Endothelial cell of umbilical vein (primary cell): Measurements from ENCODE around the gene MME. TPM values are rescaled to one million over a fixed set of nuclear protein-coding genes. Genes with fewer than 3 reads are reported as not detected.

ENCODE experiments used
- BruUV-seq: library from RNA; stranded (reverse); fragments of 400-500 nt; replicated peaks from 2 replicates; lab custom pipeline; 2021; lab: Mats Ljungman, UMichigan
- CTCF ChIA-PET: fragments of 300-600, 350-600 bp; sonication (Branson Sonifier 250); formaldehyde crosslinking; loops from one replicate; lab custom pipeline; 2021; ENCODE audit warnings: antibody characterized with exemption, inconsistent platforms; lab: Charles Lee
- POLR2A ChIA-PET: fragments of 300-600, 350-600 bp; sonication (Branson Sonifier 250); formaldehyde crosslinking; loops from one replicate; lab custom pipeline; 2021; ENCODE audit warnings: antibody characterized with exemption, inconsistent platforms; lab: Charles Lee
- DNase-seq: peaks from one replicate; pipeline ENCODE4 v3.0.0-alpha.2; 2011; ENCODE audit warnings: low read depth, low spot score
- FAIRE-seq: peaks from 2 replicates; lab custom pipeline; 2011; peaks lifted over from hg19 to GRCh38; lab: Jason Lieb, UNC
- H2AFZ ChIP-seq: 2 replicates; pipeline ENCODE4 v1.6.0; 2012; ENCODE audit warnings: low read depth, low read length, control low read depth, inconsistent platforms
- H3K27ac ChIP-seq: 2 replicates; pipeline ENCODE4 v1.5.1; 2011; ENCODE audit warnings: low read depth, mild to moderate bottlenecking, control low read depth, low read length, moderate library complexity; ENCODE audit not compliant: insufficient read depth
- H3K27me3 ChIP-seq, 2 experiments: 2 replicates each; pipeline versions ENCODE4 v1.6.0 to v1.6.1; 2011; ENCODE audit warnings: low read length in 2 of 2, mixed read lengths in 1 of 2; ENCODE audit not compliant: control insufficient read depth in 2 of 2, insufficient read depth in 2 of 2
- H3K36me3 ChIP-seq, 2 experiments: 2 replicates in 1 of 2; 3 replicates in 1 of 2; pipeline ENCODE4 v1.5.1; 2011; ENCODE audit warnings: low read length in 2 of 2, mild to moderate bottlenecking in 1 of 2, moderate library complexity in 1 of 2; ENCODE audit not compliant: control insufficient read depth in 2 of 2, insufficient read depth in 2 of 2; ENCODE audit errors: extremely low read depth in 1 of 2
- H3K4me1 ChIP-seq: 3 replicates; pipeline ENCODE4 v1.5.1; 2011; ENCODE audit warnings: mild to moderate bottlenecking, low read length; ENCODE audit not compliant: control insufficient read depth, insufficient read depth; ENCODE audit errors: extremely low read depth
- H3K4me2 ChIP-seq: 2 replicates; pipeline ENCODE4 v1.6.1; 2011; ENCODE audit warnings: low read length, control low read depth, mixed read lengths; ENCODE audit not compliant: insufficient read depth
- H3K4me3 ChIP-seq, 3 experiments: fragments of 200-600 bp in 1 of 3; sonication (generic), shearing (Covaris generic) in 1 of 3; replicated peaks in 1 of 3; 2 replicates each; pipeline ENCODE4 v1.5.1; 2011 to 2016; ENCODE audit warnings: control low read depth in 3 of 3, low read length in 3 of 3, mild to moderate bottlenecking in 2 of 3, inconsistent platforms in 1 of 3, low read depth in 1 of 3, moderate library complexity in 1 of 3; ENCODE audit not compliant: insufficient read depth in 1 of 3
- H3K79me2 ChIP-seq: 2 replicates; pipeline ENCODE4 v1.6.0; 2012; ENCODE audit warnings: low read length, inconsistent platforms; ENCODE audit not compliant: control insufficient read depth, insufficient read depth
- H3K9ac ChIP-seq: replicated peaks from 2 replicates; pipeline ENCODE3; 2011; ENCODE audit warnings: low read length, control low read depth; ENCODE audit not compliant: insufficient read depth; ENCODE audit errors: extremely low read depth
- H3K9me1 ChIP-seq: replicated peaks from 3 replicates; pipeline ENCODE4 v1.6.0; 2011; ENCODE audit warnings: mild to moderate bottlenecking, low read length; ENCODE audit not compliant: control insufficient read depth, insufficient read depth; ENCODE audit errors: extremely low read depth
- H3K9me3 ChIP-seq: replicated peaks from 2 replicates; pipeline ENCODE4 v1.5.1; 2012; ENCODE audit warnings: low read length, inconsistent platforms; ENCODE audit not compliant: control insufficient read depth, insufficient read depth
- H4K20me1 ChIP-seq: replicated peaks from 2 replicates; pipeline ENCODE3; 2011; ENCODE audit warnings: mild to moderate bottlenecking, low read length; ENCODE audit not compliant: control insufficient read depth, insufficient read depth; ENCODE audit errors: extremely low read depth
- EZH2 ChIP-seq: IDR thresholded peaks from 2 replicates; pipeline ENCODE4 v1.6.1; 2012; ENCODE audit warnings: borderline replicate concordance, low read depth, mild to moderate bottlenecking, moderate library complexity, low read length, inconsistent platforms; ENCODE audit not compliant: severe bottlenecking
- FOS ChIP-seq: IDR thresholded peaks from 2 replicates; pipeline ENCODE4 v1.6.1; 2011; ENCODE audit warnings: mild to moderate bottlenecking, low read length, moderate library complexity, borderline replicate concordance; ENCODE audit not compliant: insufficient read depth
- GATA2 ChIP-seq: IDR thresholded peaks from 2 replicates; pipeline ENCODE4 v1.7.0; 2011; ENCODE audit warnings: low read depth, mild to moderate bottlenecking, moderate library complexity, mixed read lengths, low read length; ENCODE audit not compliant: insufficient read length, insufficient read depth
- JUN ChIP-seq: IDR thresholded peaks from 2 replicates; pipeline ENCODE4 v1.6.1; 2011; ENCODE audit warnings: borderline replicate concordance, low read depth; ENCODE audit not compliant: insufficient read length, insufficient read depth
- MYC ChIP-seq: IDR thresholded peaks from one replicate; pipeline ENCODE4 v1.6.1; 2011; ENCODE audit warnings: mild to moderate bottlenecking, low read depth, low read length
- POLR2A ChIP-seq: IDR thresholded peaks from 2 replicates; pipeline ENCODE4 v1.6.1; 2012; ENCODE audit warnings: low read depth, mild to moderate bottlenecking, control low read depth, low read length
- POLR2AphosphoS5 ChIP-seq: IDR thresholded peaks from 2 replicates; pipeline ENCODE4 v1.6.1; 2012; ENCODE audit warnings: low read depth, mild to moderate bottlenecking, control low read depth, low read length, moderate library complexity; ENCODE audit not compliant: insufficient read depth
- dilution Hi-C: fragments of 300-500 bp; cut with MboI; formaldehyde crosslinking; loops from one replicate; pipeline ENCODE4 v1.15.0; 2019; ENCODE audit warnings: low sequenced_read_pairs; ENCODE audit not compliant: extremely low pct_ligation_motif_present
- intact Hi-C: fragments of 100-400 bp; cut with micrococcal nuclease; formaldehyde crosslinking; loops from one replicate; pipeline ENCODE4 v1.10.0; 2022
- polyA plus RNA-seq, 4 experiments: library from polyadenylated mRNA; depleted of rRNA in 3 of 4; stranded (reverse) in 3 of 4; unstranded in 1 of 4; fragments of >200 nt; gene quantifications; 2 replicates each; pipeline versions ENCODE4 v1.2.1 to v1.2.3, GENCODE V29; 2011 to 2012; ENCODE audit warnings: missing spikeins in 1 of 4
- total RNA-seq: library from RNA; stranded (reverse); gene quantifications from 2 replicates; pipeline ENCODE4 v1.2.3, GENCODE V29; 2021
- TF ChIP-seq, protein P1 (sequence below): IDR thresholded peaks from 2 replicates; pipeline ENCODE4 v1.6.1; 2011; ENCODE audit not compliant: insufficient read depth, insufficient read length
- TF ChIP-seq, protein P2 (sequence below), 2 donors: IDR thresholded peaks; 1 replicate in 1 of 2; 2 replicates in 1 of 2; pipeline ENCODE4 v1.5.1; 2011; ENCODE audit warnings: low read length in 2 of 2, mild to moderate bottlenecking in 2 of 2, moderate library complexity in 2 of 2, control low read depth in 1 of 2, inconsistent platforms in 1 of 2, low read depth in 1 of 2; ENCODE audit not compliant: insufficient read depth in 1 of 2; ENCODE audit errors: extremely low read depth in 1 of 2

Gene MME
- total and polyA plus RNA-seq, 2 donors (not counting 3 experiments of a cell fraction or from before 2014, with no cell fraction given), result 6.0 to 10.5 TPM

- H3K27ac ChIP-seq, result no peak overlapping the region
- H3K4me1 ChIP-seq, result no peaks in the 10 kb centered on the region
- no peaks in the 10 kb centered on the region for H3K9me3 ChIP-seq
Measured at GRCh38 chr3:155227141-155227540, 147.0 kb downstream of the MME start.

DNA sequence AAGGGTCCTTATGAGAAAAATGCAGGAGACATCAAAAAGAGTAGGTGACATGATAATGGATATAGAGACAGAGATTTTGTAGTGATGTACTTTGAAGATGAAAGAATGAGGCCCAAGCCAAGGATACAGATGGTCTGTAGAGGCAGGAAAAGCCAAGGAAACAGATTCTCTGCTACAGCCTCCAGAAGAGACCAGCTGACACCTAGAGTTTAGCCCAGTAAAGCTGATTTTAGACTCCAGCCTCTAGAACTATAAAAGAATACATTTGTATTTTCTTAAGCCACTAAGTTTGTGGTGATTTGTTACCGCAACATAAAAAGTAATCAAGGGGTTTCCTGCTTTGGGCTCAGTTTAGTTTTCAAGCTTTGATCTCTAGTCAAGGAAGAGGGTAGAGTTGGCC, 148.6 kb downstream of the MME start:
- no peaks in the 10 kb centered on the region for H3K4me1 ChIP-seq
- dilution Hi-C loops, result no loop called here
- H3K27me3 ChIP-seq, result no peaks in the 10 kb centered on the region
- H3K9me1 ChIP-seq, result no peaks in the 10 kb centered on the region
- H3K27ac ChIP-seq, result no peak overlapping the region
- DNase-seq (no peak), FAIRE-seq (no peak)
- no peak overlapping the region for H2AFZ ChIP-seq
- intact Hi-C loops, result no loop called here
- ChIA-PET CTCF (interaction anchor here (1.1 kb wide), 1 partner anchor 272 kb away, joined by 3 read pairs; no protein-coding TSS in a partner anchor), POLR2A (no interaction called here)
- no peak overlapping the region for H3K9ac ChIP-seq
- no peak overlapping the region for H3K4me3 ChIP-seq
- H4K20me1 ChIP-seq, result no peaks in the 10 kb centered on the region
- TF ChIP-seq GATA2, result no peak
- no peak for TF ChIP-seq POLR2AphosphoS5
- no peak for TF ChIP-seq MYC
- no peak for TF ChIP-seq POLR2A
- no peak for TF ChIP-seq FOS
- TF ChIP-seq, protein P1, sequence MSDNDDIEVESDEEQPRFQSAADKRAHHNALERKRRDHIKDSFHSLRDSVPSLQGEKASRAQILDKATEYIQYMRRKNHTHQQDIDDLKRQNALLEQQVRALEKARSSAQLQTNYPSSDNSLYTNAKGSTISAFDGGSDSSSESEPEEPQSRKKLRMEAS, result no peak
- no peak for TF ChIP-seq JUN
- TF ChIP-seq, protein P2, sequence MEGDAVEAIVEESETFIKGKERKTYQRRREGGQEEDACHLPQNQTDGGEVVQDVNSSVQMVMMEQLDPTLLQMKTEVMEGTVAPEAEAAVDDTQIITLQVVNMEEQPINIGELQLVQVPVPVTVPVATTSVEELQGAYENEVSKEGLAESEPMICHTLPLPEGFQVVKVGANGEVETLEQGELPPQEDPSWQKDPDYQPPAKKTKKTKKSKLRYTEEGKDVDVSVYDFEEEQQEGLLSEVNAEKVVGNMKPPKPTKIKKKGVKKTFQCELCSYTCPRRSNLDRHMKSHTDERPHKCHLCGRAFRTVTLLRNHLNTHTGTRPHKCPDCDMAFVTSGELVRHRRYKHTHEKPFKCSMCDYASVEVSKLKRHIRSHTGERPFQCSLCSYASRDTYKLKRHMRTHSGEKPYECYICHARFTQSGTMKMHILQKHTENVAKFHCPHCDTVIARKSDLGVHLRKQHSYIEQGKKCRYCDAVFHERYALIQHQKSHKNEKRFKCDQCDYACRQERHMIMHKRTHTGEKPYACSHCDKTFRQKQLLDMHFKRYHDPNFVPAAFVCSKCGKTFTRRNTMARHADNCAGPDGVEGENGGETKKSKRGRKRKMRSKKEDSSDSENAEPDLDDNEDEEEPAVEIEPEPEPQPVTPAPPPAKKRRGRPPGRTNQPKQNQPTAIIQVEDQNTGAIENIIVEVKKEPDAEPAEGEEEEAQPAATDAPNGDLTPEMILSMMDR (IDR thresholded peaks at IDR 0.05; ENCODE audit: extremely low read depth in 1 of 2, insufficient read depth in 1 of 2, low read depth in 1 of 2, low read length in 2 of 2), result no peak
- no peak for TF ChIP-seq EZH2
- no peaks in the 10 kb centered on the region for H3K36me3 ChIP-seq
- no peaks in the 10 kb centered on the region for H3K79me2 ChIP-seq
- H3K4me2 ChIP-seq, result no peak overlapping the region
- BruUV-seq, result no TSS peak
- H3K9me3 ChIP-seq, result no peaks in the 10 kb centered on the region

More at GRCh38 chr3:155227141-155227540, 147.0 kb downstream of the MME start:
- no peak for TF ChIP-seq POLR2AphosphoS5
- TF ChIP-seq GATA2, result no peak
- TF ChIP-seq EZH2, result no peak
- no peak for TF ChIP-seq FOS
- TF ChIP-seq MYC, result no peak
- TF ChIP-seq JUN, result no peak
- H3K27me3 ChIP-seq, result no peaks in the 10 kb centered on the region
- no peak for DNase-seq
- dilution Hi-C loops (no loop called here), intact Hi-C loops (no loop called here)
- H3K9ac ChIP-seq, result no peak overlapping the region
- no peak overlapping the region for H3K4me3 ChIP-seq
- no peaks in the 10 kb centered on the region for H3K9me1 ChIP-seq
- BruUV-seq, result no TSS peak
- ChIA-PET CTCF (no interaction called here), POLR2A (no interaction called here)
- no peak overlapping the region for H2AFZ ChIP-seq
- H4K20me1 ChIP-seq, result no peaks in the 10 kb centered on the region
- no peak overlapping the region for H3K4me2 ChIP-seq
- FAIRE-seq, result no peak
- no peaks in the 10 kb centered on the region for H3K36me3 ChIP-seq
- no peaks in the 10 kb centered on the region for H3K79me2 ChIP-seq
